ENCODE data around the gene SLC22A15.

Gene SLC22A15

DNA sequence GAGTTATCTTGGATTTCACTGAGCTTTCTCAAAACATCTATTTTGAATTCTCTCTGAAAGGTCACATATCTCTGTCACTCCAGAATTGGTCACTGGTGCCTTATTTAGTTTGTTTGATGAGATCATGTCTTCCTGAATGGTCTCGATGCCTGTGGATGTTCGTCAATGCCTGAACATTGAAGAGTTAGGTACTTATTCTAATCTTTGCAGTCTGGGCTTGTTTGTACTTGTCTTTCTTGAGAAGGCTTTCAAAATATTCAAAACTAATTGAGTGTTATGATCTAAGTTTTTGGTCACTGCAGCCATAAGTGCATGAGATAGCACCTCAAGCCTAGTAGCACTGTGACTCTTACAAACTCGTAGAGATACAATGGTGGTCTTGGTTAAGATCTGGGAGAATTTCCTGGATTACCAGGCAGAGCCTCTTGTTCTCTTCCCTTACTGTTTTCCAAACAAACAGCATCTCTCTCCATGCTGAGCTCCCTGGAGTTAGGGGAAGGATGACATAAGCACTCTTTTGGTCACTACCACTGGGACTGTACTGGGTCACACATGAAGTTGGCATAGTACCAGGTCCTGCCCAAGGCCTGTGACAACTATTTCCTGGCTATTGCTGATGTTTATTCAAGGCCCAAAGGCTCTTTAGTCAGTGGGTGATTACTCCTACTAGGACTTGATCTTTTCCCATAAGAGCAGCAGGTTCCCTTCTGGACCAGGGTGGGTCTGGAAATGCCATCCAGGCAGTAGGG is 25.6 kb downstream of the SLC22A15 start:
- DNase-seq (ENCODE audit: extremely low read depth, insufficient read length), result no peak
- Histone ChIP-seq H3K4me3 (replicated peaks; ENCODE audit: low read depth, low read length) (no peak overlapping the region), H3K27me3 (replicated peaks; ENCODE audit: control insufficient read depth, insufficient read depth, low read length) (no peaks in the 10 kb centered on the region), H3K36me3 (ENCODE audit: control insufficient read depth, insufficient read depth, low read length) (no peaks in the 10 kb centered on the region)
- no peak for TF ChIP-seq CTCF (IDR thresholded peaks at IDR 0.05; ENCODE audit: insufficient read depth, low read length, poor library complexity, severe bottlenecking)

DNA sequence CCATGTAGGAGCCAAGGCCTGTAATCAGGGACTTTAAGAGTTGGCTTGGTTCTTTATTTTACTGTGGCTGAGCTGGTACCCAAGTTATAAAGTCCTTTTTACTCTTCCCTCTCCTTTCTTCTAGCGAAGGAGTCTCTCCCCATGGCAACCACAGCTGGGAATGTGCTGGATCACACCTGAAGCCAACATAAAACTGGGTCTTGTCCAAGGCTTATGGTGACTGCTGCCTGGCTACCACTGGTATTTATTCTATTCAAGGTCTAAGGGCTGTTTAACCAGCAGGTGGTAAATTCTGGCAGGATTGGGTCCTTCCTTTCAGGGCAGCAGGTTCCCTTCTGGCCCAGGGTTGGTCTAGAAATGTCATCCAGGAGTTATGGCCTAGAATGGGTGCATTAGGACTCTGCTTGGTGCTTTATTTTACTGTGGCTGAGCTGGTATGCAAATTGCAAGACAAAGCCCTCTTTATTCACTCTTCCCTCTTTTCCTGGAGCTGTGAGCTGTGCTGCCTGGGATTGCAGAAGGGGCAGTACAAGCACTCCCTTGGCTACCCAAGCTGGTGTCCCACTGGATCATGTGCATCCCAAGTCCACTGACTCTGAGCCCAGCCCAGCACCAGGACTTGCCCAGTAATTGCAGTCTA is 26.6 kb downstream of the SLC22A15 start:
- H3K36me3 ChIP-seq (ENCODE audit: control insufficient read depth, insufficient read depth, low read length), result no peaks in the 10 kb centered on the region
- H3K27me3 ChIP-seq (replicated peaks; ENCODE audit: control insufficient read depth, insufficient read depth, low read length), result no peaks in the 10 kb centered on the region
- TF ChIP-seq CTCF (IDR thresholded peaks at IDR 0.05; ENCODE audit: insufficient read depth, low read length, poor library complexity, severe bottlenecking), result no peak
- no peak for DNase-seq (ENCODE audit: extremely low read depth, insufficient read length)
- no peak overlapping the region for H3K4me3 ChIP-seq (replicated peaks; ENCODE audit: low read depth, low read length)

DNA sequence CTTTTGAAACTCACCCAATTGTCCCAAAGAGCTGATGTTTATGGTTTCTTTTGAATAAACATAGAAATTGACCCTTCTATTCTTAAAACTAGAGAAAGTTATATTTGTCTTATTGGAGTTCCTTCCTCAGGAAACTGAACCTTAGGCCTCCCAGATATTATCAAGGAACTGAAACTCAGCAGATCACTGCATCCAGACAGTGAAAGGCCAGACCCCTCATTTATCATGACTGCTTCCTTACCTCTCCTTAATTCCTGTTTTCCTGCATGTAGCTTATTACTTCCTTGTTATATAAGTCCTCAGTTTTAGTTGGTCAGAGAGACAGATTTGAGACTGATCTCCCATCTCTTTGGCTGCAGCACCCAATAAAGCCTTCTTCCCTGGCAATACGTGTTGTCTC is 27.5 kb downstream of the SLC22A15 start:
- H3K27me3 ChIP-seq (replicated peaks; ENCODE audit: control insufficient read depth, insufficient read depth, low read length), result no peaks in the 10 kb centered on the region
- no peak for TF ChIP-seq CTCF (IDR thresholded peaks at IDR 0.05; ENCODE audit: insufficient read depth, low read length, poor library complexity, severe bottlenecking)
- H3K4me3 ChIP-seq (replicated peaks; ENCODE audit: low read depth, low read length), result no peak overlapping the region
- no peaks in the 10 kb centered on the region for H3K36me3 ChIP-seq (ENCODE audit: control insufficient read depth, insufficient read depth, low read length)
- DNase-seq (ENCODE audit: extremely low read depth, insufficient read length), result no peak

DNA sequence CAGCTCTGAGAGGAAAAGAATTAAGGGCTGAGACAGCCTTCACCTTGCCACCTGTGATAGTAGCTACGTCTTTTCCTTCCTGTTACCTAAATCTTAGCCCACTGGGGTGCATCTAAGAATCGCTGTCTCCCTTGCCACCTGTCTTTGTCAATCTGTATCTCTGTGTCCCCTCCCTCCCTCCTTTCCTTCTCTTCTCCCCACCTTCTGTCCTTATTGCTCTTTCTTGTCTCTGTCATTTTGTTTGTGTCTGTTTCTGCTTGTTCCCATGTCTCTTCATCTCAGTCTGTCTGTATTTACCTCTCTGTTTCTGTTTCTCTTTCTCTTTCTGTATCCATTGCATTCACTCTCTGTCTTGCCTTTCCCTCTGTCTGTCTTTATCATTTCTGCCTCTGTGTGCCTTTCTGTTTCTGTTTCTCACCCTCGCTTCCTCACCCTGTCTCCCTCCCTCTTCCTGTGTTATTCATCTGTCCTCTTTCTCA is 30.2 kb downstream of the SLC22A15 start:
- DNase-seq (ENCODE audit: extremely low read depth, insufficient read length), result no peak
- peak overlapping the region; percentile 45 for H3K4me3 ChIP-seq (replicated peaks; ENCODE audit: low read depth, low read length)
- H3K36me3 ChIP-seq (ENCODE audit: control insufficient read depth, insufficient read depth, low read length), result no peaks in the 10 kb centered on the region
- no peak for TF ChIP-seq CTCF (IDR thresholded peaks at IDR 0.05; ENCODE audit: insufficient read depth, low read length, poor library complexity, severe bottlenecking)
- no peaks in the 10 kb centered on the region for H3K27me3 ChIP-seq (replicated peaks; ENCODE audit: control insufficient read depth, insufficient read depth, low read length)

GRCh38 chr1:116008656-116009390 is 32.5 kb downstream of the SLC22A15 start:
- no peaks in the 10 kb centered on the region for H3K36me3 ChIP-seq (ENCODE audit: control insufficient read depth, insufficient read depth, low read length)
- no peaks in the 10 kb centered on the region for H3K27me3 ChIP-seq (replicated peaks; ENCODE audit: control insufficient read depth, insufficient read depth, low read length)
- no peak for TF ChIP-seq CTCF (IDR thresholded peaks at IDR 0.05; ENCODE audit: insufficient read depth, low read length, poor library complexity, severe bottlenecking)

More at GRCh38 chr1:116008656-116009390, 32.5 kb downstream of the SLC22A15 start:
- DNase-seq (ENCODE audit: extremely low read depth, insufficient read length), result no peak
- H3K4me3 ChIP-seq (replicated peaks; ENCODE audit: low read depth, low read length), result no peak overlapping the region

All from GM06990 (cell line).